Osteoblast (primary cell): ENCODE results near the gene TUBA3E. TPM values are rescaled to one million over a fixed set of nuclear protein-coding genes. Genes with fewer than 3 reads are reported as not detected.
A peak's percentile ranks its signal among the peaks of the same experiment; 100 is the strongest.
"Not testable (repeated sequence)": the region's sequence is repeated elsewhere in the genome, so short reads cannot be mapped to it uniquely, and the experiment has no call there.

Experiments used
- DNase-seq: peaks from one replicate; pipeline ENCODE4 v3.0.0; 2011; ENCODE audit warnings: low spot score, mixed read lengths; ENCODE audit not compliant: insufficient read length; ENCODE audit errors: missing footprints
- H2AFZ ChIP-seq: 2 replicates; pipeline ENCODE4 v1.6.0; 2011; ENCODE audit warnings: mild to moderate bottlenecking, low read length
- H3K27ac ChIP-seq: 2 replicates; pipeline ENCODE4 v1.5.1; 2011; ENCODE audit warnings: mild to moderate bottlenecking, low read depth, low read length, moderate library complexity
- H3K27me3 ChIP-seq: 2 replicates; pipeline ENCODE4 v1.6.0; 2012; ENCODE audit warnings: mild to moderate bottlenecking, control low read depth, inconsistent platforms, low read length, moderate library complexity; ENCODE audit not compliant: insufficient read depth
- H3K36me3 ChIP-seq: 2 replicates; pipeline ENCODE4 v1.5.1; 2011; ENCODE audit warnings: mild to moderate bottlenecking, low read length, control low read depth, moderate library complexity; ENCODE audit not compliant: insufficient read depth
- H3K4me1 ChIP-seq: 2 replicates; pipeline ENCODE4 v1.5.1; 2011; ENCODE audit warnings: mild to moderate bottlenecking, low read length, control low read depth, moderate library complexity; ENCODE audit not compliant: insufficient read depth
- H3K4me2 ChIP-seq: 2 replicates; pipeline ENCODE4 v1.6.0; 2011; ENCODE audit warnings: mild to moderate bottlenecking, low read length; ENCODE audit not compliant: insufficient read depth
- H3K4me3 ChIP-seq: fragments of 200-600 bp; sonication (generic); 3 replicates; pipeline ENCODE4 v1.5.1; 2012; ENCODE audit warnings: mild to moderate bottlenecking, low read length, inconsistent platforms; ENCODE audit not compliant: insufficient read depth
- H3K79me2 ChIP-seq: 2 replicates; pipeline ENCODE4 v1.6.0; 2012; ENCODE audit warnings: mild to moderate bottlenecking, low read length, control low read depth, inconsistent platforms; ENCODE audit not compliant: insufficient read depth
- H3K9me3 ChIP-seq: 2 replicates; pipeline ENCODE4 v1.5.1; 2011; ENCODE audit warnings: low read depth, low read length, control low read depth
- H4K20me1 ChIP-seq: 2 replicates; pipeline ENCODE4 v1.6.0; 2012; ENCODE audit warnings: mild to moderate bottlenecking, low read length, control low read depth; ENCODE audit not compliant: insufficient read depth
- CTCF ChIP-seq: IDR thresholded peaks from 2 replicates; pipeline ENCODE4 v1.5.1; 2011; ENCODE audit warnings: mild to moderate bottlenecking, low read depth, low read length, moderate library complexity; ENCODE audit errors: extremely low read depth
- total RNA-seq: library from RNA; depleted of rRNA; stranded (reverse); fragments of >200 nt; gene quantifications from 2 replicates; pipeline ENCODE4 v1.2.3, GENCODE V29; 2012

The TUBA3E gene
- total RNA-seq, 1 donor: not detected

GRCh38 chr2:130158631-130159030 lies 39.6 kb downstream of the TUBA3E start:
- Histone ChIP-seq H3K4me2 (no peak overlapping the region), H3K79me2 (no peaks in the 10 kb centered on the region), H3K4me1 (no peaks in the 10 kb centered on the region), H3K36me3 (peaks cover 4% of the 10 kb centered on the region), H4K20me1 (no peaks in the 10 kb centered on the region), H2AFZ (no peak overlapping the region), H3K27me3 (no peaks in the 10 kb centered on the region), H3K4me3 (no peak overlapping the region), H3K27ac (no peak overlapping the region), H3K9me3 (no peaks in the 10 kb centered on the region)
- DNase-seq: peak; percentile 39
- no peak for TF ChIP-seq CTCF

GRCh38 chr2:130157825-130158514 lies 40.3 kb downstream of the TUBA3E start:
- not testable (repeated sequence) for H4K20me1 ChIP-seq, H3K79me2 ChIP-seq, H3K27me3 ChIP-seq, H3K4me3 ChIP-seq, H3K36me3 ChIP-seq, H3K4me1 ChIP-seq, H3K9me3 ChIP-seq, H3K4me2 ChIP-seq, H2AFZ ChIP-seq, H3K27ac ChIP-seq
- peak; percentile 76 for DNase-seq

GRCh38 chr2:130157354-130157753 lies 40.9 kb downstream of the TUBA3E start:
- not testable (repeated sequence) for H3K9me3 ChIP-seq, H4K20me1 ChIP-seq, H3K4me2 ChIP-seq, H3K27me3 ChIP-seq, H2AFZ ChIP-seq, H3K36me3 ChIP-seq, H3K4me1 ChIP-seq, H3K4me3 ChIP-seq, H3K27ac ChIP-seq, H3K79me2 ChIP-seq, DNase-seq

GRCh38 chr2:130156624-130157004 lies 41.6 kb downstream of the TUBA3E start:
- no peaks in the 10 kb centered on the region for H4K20me1 ChIP-seq
- no peak overlapping the region for H3K4me2 ChIP-seq
- H3K4me3 ChIP-seq: no peak overlapping the region
- H3K9me3 ChIP-seq: no peaks in the 10 kb centered on the region
- no peaks in the 10 kb centered on the region for H3K27me3 ChIP-seq
- peak; percentile 47 for DNase-seq
- H3K4me1 ChIP-seq: no peaks in the 10 kb centered on the region
- no peak overlapping the region for H3K27ac ChIP-seq
- no peak overlapping the region for H2AFZ ChIP-seq
- TF ChIP-seq CTCF: no peak
- no peaks in the 10 kb centered on the region for H3K79me2 ChIP-seq
- peaks cover 7% of the 10 kb centered on the region for H3K36me3 ChIP-seq

- H3K79me2 ChIP-seq, H3K9me3 ChIP-seq, H2AFZ ChIP-seq, H3K27me3 ChIP-seq, H3K4me2 ChIP-seq, H3K27ac ChIP-seq, H3K4me1 ChIP-seq, H4K20me1 ChIP-seq, H3K4me3 ChIP-seq, H3K36me3 ChIP-seq: not testable (repeated sequence)
- DNase-seq: peak; percentile 90
- peak; percentile 42 for TF ChIP-seq CTCF
Observed at GRCh38 chr2:130155956-130156623, 42.1 kb downstream of the TUBA3E start.
